Measurements from ENCODE around the gene KRTAP4-8.
"Not testable (repeated sequence)": the region's sequence is repeated elsewhere in the genome, so short reads cannot be mapped to it uniquely, and the experiment has no call there.

The KRTAP4-8 gene

DNA sequence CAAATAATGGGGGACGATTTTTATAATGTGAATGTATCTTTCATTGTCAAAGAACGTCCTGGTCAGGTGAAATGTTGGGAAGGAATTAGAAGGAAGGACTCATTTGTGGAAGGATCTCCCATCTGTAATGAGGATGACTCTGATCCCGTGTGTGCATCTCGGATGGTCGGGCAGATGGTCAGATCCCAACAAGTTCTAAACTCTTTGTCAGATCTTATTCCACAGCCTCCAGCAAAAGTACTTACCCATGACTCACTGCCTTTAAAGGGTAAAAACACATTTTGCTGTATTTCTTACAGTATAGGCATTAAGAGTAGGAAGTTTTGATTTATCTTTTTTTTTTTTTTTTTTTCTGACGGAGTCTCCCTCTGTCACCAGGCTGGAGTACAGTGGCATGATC, 539 bp upstream of the KRTAP4-8 start:
- TF ChIP-seq ZNF404 (tag by site-specific recombination; IDR thresholded peaks at IDR 0.05): no peak
- Histone ChIP-seq H3K9me3 (ENCODE audit: control insufficient read depth, insufficient read depth, low read depth, low read length) (no peaks in the 10 kb centered on the region), H3K4me3 (ENCODE audit: low read depth, low read length) (no peak overlapping the region), H3K27ac (ENCODE audit: extremely low read depth, low read depth, low read length) (no peak overlapping the region), H3K36me3 (ENCODE audit: control insufficient read depth in 2 of 2, insufficient read depth in 1 of 2, low read length in 2 of 2) (no peaks in the 10 kb centered on the region), H3K4me1 (ENCODE audit: control insufficient read depth, insufficient read depth, low read length) (no peaks in the 10 kb centered on the region)
- CTCF ChIA-PET: no interaction called here
- POLR2A ChIA-PET: no interaction called here

DNA sequence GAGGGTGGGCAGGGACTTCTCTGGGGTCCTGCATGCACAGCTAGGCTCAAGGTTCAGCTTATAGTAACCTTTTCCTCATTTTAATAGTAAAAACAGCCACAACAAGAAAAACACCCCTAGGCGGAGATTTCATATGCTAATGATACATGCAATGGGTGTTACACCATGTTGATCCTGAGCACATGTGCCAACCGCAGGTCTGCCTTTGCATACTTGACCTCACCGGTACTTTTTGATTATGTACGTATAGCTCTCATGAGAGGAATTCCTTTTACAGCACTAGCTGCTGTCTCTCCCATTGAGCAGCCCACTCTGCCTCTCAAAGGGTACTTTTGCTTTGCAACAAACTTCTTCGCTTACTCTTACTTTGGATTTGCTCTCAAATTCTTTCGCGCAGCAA, 1.9 kb downstream of the KRTAP4-8 start:
- Histone ChIP-seq H3K4me3 (ENCODE audit: low read depth, low read length) (no peak overlapping the region), H3K4me1 (ENCODE audit: control insufficient read depth, insufficient read depth, low read length) (no peaks in the 10 kb centered on the region), H3K36me3 (ENCODE audit: control insufficient read depth in 2 of 2, insufficient read depth in 1 of 2, low read length in 2 of 2) (no peaks in the 10 kb centered on the region), H3K9me3 (ENCODE audit: control insufficient read depth, insufficient read depth, low read depth, low read length) (no peaks in the 10 kb centered on the region), H3K27ac (ENCODE audit: extremely low read depth, low read depth, low read length) (no peak overlapping the region)
- TF ChIP-seq ZNF548 (tag by site-specific recombination; IDR thresholded peaks at IDR 0.05) (no peak), ZNF560 (tag by site-specific recombination; IDR thresholded peaks at IDR 0.05; ENCODE audit: borderline replicate concordance) (no peak), ZNF239 (tag by site-specific recombination; IDR thresholded peaks at IDR 0.05) (no peak), ZNF266 (tag by site-specific recombination; IDR thresholded peaks at IDR 0.05; ENCODE audit: low read depth) (no peak), HOXC10 (CRISPR knock-in tag; IDR thresholded peaks at IDR 0.05) (no peak), KLF9 (tag by site-specific recombination; IDR thresholded peaks at IDR 0.05; ENCODE audit: low read depth) (no peak), ZNF324 (tag by site-specific recombination; IDR thresholded peaks at IDR 0.05) (no peak), ZNF544 (tag by site-specific recombination; IDR thresholded peaks at IDR 0.05) (no peak), ZNF521 (tag by site-specific recombination; IDR thresholded peaks at IDR 0.05) (no peak), ZFP37 (tag by site-specific recombination; IDR thresholded peaks at IDR 0.05) (no peak), SP2 (tag by site-specific recombination; IDR thresholded peaks at IDR 0.05) (no peak), ZNF791 (tag by site-specific recombination; IDR thresholded peaks at IDR 0.05) (no peak)
- TF ChIP-seq, protein P1, sequence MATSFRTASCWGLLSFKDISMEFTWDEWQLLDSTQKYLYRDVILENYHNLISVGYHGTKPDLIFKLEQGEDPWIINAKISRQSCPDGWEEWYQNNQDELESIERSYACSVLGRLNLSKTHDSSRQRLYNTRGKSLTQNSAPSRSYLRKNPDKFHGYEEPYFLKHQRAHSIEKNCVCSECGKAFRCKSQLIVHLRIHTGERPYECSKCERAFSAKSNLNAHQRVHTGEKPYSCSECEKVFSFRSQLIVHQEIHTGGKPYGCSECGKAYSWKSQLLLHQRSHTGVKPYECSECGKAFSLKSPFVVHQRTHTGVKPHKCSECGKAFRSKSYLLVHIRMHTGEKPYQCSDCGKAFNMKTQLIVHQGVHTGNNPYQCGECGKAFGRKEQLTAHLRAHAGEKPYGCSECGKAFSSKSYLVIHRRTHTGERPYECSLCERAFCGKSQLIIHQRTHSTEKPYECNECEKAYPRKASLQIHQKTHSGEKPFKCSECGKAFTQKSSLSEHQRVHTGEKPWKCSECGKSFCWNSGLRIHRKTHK (tag by site-specific recombination; IDR thresholded peaks at IDR 0.05): no peak
- TF ChIP-seq, protein P2, sequence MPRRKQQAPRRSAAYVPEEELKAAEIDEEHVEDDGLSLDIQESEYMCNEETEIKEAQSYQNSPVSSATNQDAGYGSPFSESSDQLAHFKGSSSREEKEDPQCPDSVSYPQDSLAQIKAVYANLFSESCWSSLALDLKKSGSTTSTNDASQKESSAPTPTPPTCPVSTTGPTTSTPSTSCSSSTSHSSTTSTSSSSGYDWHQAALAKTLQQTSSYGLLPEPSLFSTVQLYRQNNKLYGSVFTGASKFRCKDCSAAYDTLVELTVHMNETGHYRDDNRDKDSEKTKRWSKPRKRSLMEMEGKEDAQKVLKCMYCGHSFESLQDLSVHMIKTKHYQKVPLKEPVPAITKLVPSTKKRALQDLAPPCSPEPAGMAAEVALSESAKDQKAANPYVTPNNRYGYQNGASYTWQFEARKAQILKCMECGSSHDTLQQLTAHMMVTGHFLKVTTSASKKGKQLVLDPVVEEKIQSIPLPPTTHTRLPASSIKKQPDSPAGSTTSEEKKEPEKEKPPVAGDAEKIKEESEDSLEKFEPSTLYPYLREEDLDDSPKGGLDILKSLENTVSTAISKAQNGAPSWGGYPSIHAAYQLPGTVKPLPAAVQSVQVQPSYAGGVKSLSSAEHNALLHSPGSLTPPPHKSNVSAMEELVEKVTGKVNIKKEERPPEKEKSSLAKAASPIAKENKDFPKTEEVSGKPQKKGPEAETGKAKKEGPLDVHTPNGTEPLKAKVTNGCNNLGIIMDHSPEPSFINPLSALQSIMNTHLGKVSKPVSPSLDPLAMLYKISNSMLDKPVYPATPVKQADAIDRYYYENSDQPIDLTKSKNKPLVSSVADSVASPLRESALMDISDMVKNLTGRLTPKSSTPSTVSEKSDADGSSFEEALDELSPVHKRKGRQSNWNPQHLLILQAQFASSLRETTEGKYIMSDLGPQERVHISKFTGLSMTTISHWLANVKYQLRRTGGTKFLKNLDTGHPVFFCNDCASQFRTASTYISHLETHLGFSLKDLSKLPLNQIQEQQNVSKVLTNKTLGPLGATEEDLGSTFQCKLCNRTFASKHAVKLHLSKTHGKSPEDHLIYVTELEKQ (tag by site-specific recombination; IDR thresholded peaks at IDR 0.05; ENCODE audit: borderline replicate concordance): no peak
- TF ChIP-seq, protein P3, sequence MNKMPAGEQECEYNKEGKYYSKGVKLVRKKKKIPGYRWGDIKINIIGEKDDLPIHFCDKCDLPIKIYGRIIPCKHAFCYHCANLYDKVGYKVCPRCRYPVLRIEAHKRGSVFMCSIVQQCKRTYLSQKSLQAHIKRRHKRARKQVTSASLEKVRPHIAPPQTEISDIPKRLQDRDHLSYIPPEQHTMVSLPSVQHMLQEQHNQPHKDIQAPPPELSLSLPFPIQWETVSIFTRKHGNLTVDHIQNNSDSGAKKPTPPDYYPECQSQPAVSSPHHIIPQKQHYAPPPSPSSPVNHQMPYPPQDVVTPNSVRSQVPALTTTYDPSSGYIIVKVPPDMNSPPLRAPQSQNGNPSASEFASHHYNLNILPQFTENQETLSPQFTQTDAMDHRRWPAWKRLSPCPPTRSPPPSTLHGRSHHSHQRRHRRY (tag by site-specific recombination; IDR thresholded peaks at IDR 0.05): no peak
- POLR2A ChIA-PET: no interaction called here
- CTCF ChIA-PET: interaction anchor here (0.8 kb wide), 1 partner anchor 483 kb away, joined by 3 read pairs; no protein-coding TSS in a partner anchor

DNA sequence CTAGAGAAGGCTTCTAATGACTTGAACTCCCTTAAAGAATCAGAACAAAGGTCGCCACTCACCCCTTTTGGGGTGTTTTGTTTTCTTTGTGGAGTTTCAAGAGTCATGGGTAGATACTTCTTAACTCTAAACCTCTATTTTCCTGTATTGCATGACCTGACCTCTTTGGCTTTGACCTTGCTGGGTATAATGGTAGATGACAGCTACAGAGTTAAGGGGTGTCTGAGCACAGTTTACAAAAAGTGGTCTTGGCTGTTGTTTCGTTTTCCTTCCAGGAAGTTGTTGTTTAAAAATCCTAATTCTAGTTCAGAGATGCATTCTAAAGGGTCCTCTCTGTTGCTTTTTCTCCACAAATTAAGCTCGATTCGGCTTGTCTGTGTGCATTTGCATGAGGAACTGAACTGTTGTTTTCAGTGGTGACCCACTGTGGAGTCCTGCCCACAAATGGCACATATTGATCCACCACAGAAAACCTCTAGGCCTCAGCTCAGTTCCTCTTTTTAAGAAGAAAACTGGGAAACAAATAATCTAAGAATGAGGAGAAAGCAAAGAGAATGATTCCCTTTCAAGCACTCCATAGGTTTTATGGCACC, 9.1 kb downstream of the KRTAP4-8 start:
- H3K9me3 ChIP-seq (ENCODE audit: control insufficient read depth, insufficient read depth, low read depth, low read length); POLR2A ChIA-PET; CTCF ChIA-PET; H3K27ac ChIP-seq (ENCODE audit: extremely low read depth, low read depth, low read length); H3K36me3 ChIP-seq (ENCODE audit: control insufficient read depth in 2 of 2, insufficient read depth in 1 of 2, low read length in 2 of 2); H3K4me3 ChIP-seq (ENCODE audit: low read depth, low read length); H3K4me1 ChIP-seq (ENCODE audit: control insufficient read depth, insufficient read depth, low read length): not testable (repeated sequence)

DNA sequence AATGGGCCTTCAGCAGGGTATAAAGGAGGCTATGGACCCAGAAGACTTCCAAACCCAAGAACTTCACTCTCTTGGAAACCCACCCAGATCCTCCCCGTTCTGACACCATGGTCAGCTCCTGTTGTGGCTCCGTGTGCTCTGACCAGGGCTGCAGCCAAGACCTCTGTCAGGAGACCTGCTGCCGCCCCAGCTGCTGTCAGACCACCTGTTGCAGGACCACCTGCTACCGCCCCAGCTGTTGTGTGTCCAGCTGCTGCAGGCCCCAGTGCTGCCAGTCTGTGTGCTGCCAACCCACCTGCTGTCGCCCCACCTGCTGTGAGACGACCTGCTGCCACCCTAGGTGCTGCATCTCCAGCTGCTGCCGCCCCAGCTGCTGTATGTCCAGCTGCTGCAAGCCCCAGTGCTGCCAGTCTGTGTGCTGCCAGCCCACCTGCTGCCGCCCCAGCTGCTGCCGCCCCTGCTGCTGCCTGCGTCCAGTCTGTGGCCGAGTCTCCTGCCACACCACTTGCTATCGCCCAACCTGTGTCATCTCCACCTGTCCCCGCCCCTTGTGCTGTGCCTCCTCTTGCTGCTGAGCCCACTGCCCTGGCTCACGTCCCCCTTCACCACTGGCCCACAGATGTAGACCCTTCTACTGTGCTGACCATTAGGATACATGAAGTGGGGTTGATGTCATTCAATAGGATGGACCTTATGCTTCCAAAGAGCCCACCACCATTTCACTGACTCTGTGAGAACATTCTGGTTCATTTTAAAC, 13.7 kb downstream of the KRTAP4-8 start, which contains the start of gene KRTAP4-7:
Gene KRTAP4-7, plus strand, starts transcription at position 51 of the 757 bp plus-strand sequence. Its CDS starts 57 bp downstream, at position 108.
- POLR2A ChIA-PET; CTCF ChIA-PET; H3K4me1 ChIP-seq (ENCODE audit: control insufficient read depth, insufficient read depth, low read length); H3K36me3 ChIP-seq (ENCODE audit: control insufficient read depth in 2 of 2, insufficient read depth in 1 of 2, low read length in 2 of 2); H3K4me3 ChIP-seq (ENCODE audit: low read depth, low read length); H3K9me3 ChIP-seq (ENCODE audit: control insufficient read depth, insufficient read depth, low read depth, low read length); H3K27ac ChIP-seq (ENCODE audit: extremely low read depth, low read depth, low read length): not testable (repeated sequence)

DNA sequence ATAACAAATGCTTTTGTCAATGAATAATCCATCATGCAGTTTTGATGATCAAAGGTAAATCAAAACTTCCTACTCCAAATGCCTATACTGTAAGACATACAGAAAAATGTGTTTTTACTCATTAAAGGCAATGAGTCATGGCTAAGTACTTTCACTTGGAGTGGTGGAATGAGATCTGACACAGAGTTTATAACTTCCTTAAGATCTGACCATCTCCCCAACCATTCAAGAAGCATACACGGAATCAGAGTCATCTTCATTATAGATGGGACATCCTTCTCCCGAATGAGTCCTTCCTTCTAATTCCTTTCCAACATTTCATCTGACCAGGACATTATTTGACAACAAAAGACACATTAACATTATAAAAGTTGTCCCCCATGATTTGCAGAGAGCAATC, 14.5 kb downstream of the KRTAP4-8 start:
- H3K9me3 ChIP-seq (ENCODE audit: control insufficient read depth, insufficient read depth, low read depth, low read length); POLR2A ChIA-PET; H3K27ac ChIP-seq (ENCODE audit: extremely low read depth, low read depth, low read length); H3K4me1 ChIP-seq (ENCODE audit: control insufficient read depth, insufficient read depth, low read length); CTCF ChIA-PET; H3K4me3 ChIP-seq (ENCODE audit: low read depth, low read length); H3K36me3 ChIP-seq (ENCODE audit: control insufficient read depth in 2 of 2, insufficient read depth in 1 of 2, low read length in 2 of 2): not testable (repeated sequence)
